Neural cell (in vitro differentiated cells): ENCODE data around the gene DOCK4.

ENCODE experiments used
- CTCF ChIP-seq: fragments of 450-650 bp; IDR thresholded peaks from 2 replicates; pipeline ENCODE4 v1.5.1; 2014; ENCODE audit warnings: antibody characterized with exemption, mild to moderate bottlenecking, moderate library complexity; ENCODE audit not compliant: poor library complexity, severe bottlenecking
- EP300 ChIP-seq: fragments of 450-650 bp; conservative IDR thresholded peaks from 2 replicates; pipeline ENCODE4 v1.6.1; 2014; ENCODE audit warnings: antibody characterized with exemption, mild to moderate bottlenecking, moderate library complexity; ENCODE audit not compliant: poor library complexity, severe bottlenecking
- EZH2 ChIP-seq: fragments of 200-600, 300-800 bp; shearing (Covaris generic), sonication (generic); IDR thresholded peaks from 2 replicates; pipeline ENCODE4 v1.6.1; 2014; ENCODE audit warnings: antibody characterized with exemption, low read length, borderline replicate concordance, mild to moderate bottlenecking; ENCODE audit not compliant: insufficient read depth, poor library complexity, severe bottlenecking
- MXI1 ChIP-seq: fragments of 450-650 bp; conservative IDR thresholded peaks from 2 replicates; pipeline ENCODE4 v1.6.1; 2014; ENCODE audit warnings: antibody characterized with exemption, mild to moderate bottlenecking; ENCODE audit not compliant: poor library complexity, severe bottlenecking
- SMC3 ChIP-seq: fragments of 450-650 bp; conservative IDR thresholded peaks from 2 replicates; pipeline ENCODE4 v1.6.1; 2014; ENCODE audit warnings: antibody characterized with exemption, mild to moderate bottlenecking, moderate library complexity; ENCODE audit not compliant: poor library complexity

GRCh38 chr7:111832174-111832573 is 374.0 kb downstream of the DOCK4 start:
- TF ChIP-seq CTCF = no peak
- TF ChIP-seq EZH2 = no peak
- no peak for TF ChIP-seq EP300
- no peak for TF ChIP-seq SMC3
- TF ChIP-seq MXI1 = no peak
